ENCODE measurements around the gene CAPS.
"Not testable (repeated sequence)": the region's sequence is repeated elsewhere in the genome, so short reads cannot be mapped to it uniquely, and the experiment has no call there.

DNA sequence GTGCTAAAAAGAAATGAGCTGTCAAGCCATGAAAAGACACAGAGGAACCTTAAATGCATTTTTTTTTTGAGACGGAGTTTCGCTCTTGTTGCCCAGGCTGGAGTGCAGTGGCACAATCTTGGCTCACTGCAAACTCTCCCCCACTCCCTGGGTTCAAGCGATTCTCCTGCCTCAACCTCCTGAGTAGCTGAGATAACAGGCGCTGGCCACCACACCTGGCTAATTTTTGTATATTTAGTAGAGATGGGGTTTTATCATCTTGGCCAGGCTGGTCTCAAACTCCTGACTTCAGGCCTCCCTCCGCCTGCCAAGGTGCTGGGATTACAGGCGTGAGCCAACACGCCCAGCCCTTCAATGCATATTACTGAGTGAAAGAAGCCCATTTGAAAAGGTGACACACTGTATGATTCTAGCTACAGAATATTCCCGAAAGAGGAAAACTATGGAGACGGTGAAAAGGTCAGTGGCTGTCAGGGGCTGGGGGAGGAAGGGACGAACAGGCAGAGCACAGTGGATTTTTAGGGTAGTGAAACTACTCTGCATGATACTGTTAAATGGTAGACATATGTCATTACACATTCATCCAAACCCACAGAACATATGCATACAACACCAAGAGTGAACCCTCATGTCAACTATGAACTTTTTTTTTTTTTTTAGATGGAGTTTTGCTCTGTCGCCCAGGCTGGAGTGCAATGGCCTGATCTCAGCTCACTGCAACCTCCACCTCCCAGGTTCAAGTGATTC lies 29.8 kb upstream of the CAPS start:
- TF ChIP-seq, protein P1, sequence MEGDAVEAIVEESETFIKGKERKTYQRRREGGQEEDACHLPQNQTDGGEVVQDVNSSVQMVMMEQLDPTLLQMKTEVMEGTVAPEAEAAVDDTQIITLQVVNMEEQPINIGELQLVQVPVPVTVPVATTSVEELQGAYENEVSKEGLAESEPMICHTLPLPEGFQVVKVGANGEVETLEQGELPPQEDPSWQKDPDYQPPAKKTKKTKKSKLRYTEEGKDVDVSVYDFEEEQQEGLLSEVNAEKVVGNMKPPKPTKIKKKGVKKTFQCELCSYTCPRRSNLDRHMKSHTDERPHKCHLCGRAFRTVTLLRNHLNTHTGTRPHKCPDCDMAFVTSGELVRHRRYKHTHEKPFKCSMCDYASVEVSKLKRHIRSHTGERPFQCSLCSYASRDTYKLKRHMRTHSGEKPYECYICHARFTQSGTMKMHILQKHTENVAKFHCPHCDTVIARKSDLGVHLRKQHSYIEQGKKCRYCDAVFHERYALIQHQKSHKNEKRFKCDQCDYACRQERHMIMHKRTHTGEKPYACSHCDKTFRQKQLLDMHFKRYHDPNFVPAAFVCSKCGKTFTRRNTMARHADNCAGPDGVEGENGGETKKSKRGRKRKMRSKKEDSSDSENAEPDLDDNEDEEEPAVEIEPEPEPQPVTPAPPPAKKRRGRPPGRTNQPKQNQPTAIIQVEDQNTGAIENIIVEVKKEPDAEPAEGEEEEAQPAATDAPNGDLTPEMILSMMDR (IDR thresholded peaks at IDR 0.05) = not testable (repeated sequence)
- not testable (repeated sequence) for TF ChIP-seq POLR2A (IDR thresholded peaks at IDR 0.05)

Data from thyroid gland (tissue), 4 donors.